Activated naive CD4-positive, alpha-beta T cell treated with anti-CD3 and anti-CD28 coated beads, Interleukin-2, amount 10 ng/mL, durations not matched to agents 7 days and 5 days (primary cell): Measurements from ENCODE around the gene TRIM56.
"Not testable (repeated sequence)": the region's sequence is repeated elsewhere in the genome, so short reads cannot be mapped to it uniquely, and the experiment has no call there.

Experiments used
- CTCF ChIA-PET: fragments of 350-600 bp; sonication (Branson Sonifier 250); formaldehyde crosslinking; loops from one replicate; lab custom pipeline; 2021; ENCODE audit warnings: antibody characterized with exemption; lab: Charles Lee
- DNase-seq: peaks from one replicate; pipeline ENCODE4 v3.0.0-alpha.2; 2020
- H3K27ac Mint-ChIP-seq: one replicate; pipeline ENCODE4 v1.8.0; 2021; ENCODE audit warnings: mild to moderate bottlenecking, moderate library complexity, mixed read lengths
- H3K27me3 Mint-ChIP-seq: one replicate; pipeline ENCODE4 v1.8.0; 2021; ENCODE audit warnings: mild to moderate bottlenecking, mixed read lengths
- H3K36me3 Mint-ChIP-seq: one replicate; pipeline ENCODE4 v1.8.0; 2021; ENCODE audit warnings: mixed read lengths
- H3K4me1 Mint-ChIP-seq: one replicate; pipeline ENCODE4 v1.8.0; 2021; ENCODE audit warnings: mixed read lengths
- H3K4me3 Mint-ChIP-seq: one replicate; pipeline ENCODE4 v1.8.0; 2021; ENCODE audit warnings: mild to moderate bottlenecking, moderate library complexity, mixed read lengths
- H3K9me3 Mint-ChIP-seq: one replicate; pipeline ENCODE4 v1.8.0; 2021; ENCODE audit warnings: mixed read lengths

The TRIM56 gene

DNA sequence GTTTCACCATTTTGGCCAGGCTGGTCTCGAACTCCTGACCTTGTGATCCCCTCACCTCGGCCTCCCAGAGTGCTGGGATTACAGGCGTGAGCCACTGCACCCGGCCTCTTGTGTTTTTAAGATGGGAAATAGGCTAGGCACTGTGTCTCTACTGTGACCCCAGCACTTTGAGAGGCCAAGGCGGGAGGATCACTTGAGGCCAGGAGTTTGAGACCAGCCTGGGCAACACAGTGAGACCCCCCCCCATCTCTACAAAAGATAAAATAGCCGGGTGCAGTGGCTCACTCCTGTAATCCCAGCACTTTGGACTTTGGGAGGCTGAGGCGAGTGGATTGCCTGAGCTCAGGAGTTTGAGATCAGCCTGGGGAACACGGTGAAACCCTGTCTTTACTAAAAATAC, 9.1 kb upstream of the TRIM56 start:
- not testable (repeated sequence) for DNase-seq, H3K36me3 Mint-ChIP-seq, H3K27ac Mint-ChIP-seq, H3K4me1 Mint-ChIP-seq, H3K9me3 Mint-ChIP-seq, H3K4me3 Mint-ChIP-seq
- CTCF ChIA-PET, result interaction anchor here (1.6 to 1.9 kb wide), 3 partner anchors 10 to 179 kb away, joined by 5 to 7 read pairs (median 6); partner anchors contain the start of gene TRIM56
- H3K27me3 Mint-ChIP-seq, result peaks cover 37% of the 10 kb centered on the region

DNA sequence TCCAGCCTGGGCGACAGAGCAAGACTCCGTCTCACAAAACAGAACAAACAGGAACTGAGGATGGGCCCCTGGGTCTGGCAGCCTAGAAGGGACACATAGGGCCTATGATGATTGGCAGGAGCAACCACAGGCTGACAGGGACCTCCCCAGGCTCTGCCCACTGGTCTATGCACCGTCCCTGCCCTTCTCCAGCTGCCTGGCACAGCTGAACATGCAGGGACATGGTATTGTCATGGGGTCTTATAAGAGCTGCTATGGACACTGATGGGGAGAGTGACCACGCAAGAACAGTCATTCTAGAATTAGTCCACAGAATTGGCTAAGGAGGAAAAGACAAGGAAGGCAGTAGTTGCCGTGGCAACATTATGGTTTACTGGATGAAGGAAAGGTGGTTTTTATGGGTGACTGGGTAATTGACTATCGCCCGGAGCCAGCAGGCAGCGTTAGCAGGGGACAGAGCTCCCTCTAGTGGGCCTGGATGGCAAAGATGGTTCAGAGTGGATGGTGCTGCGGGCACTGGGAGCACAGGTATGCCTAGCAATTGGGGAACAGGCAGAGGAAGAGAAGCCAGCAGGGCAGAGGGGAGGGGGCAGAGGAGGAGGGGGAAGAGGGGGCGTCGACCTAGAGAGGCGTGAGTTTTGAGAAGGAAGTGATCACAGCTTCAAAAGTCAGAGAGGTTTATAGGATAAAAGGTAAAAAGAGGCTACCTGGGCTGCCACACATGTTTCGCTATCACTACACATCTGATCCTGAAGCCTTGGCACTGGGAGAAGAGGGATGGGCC, 7.8 kb upstream of the TRIM56 start:
- DNase-seq, result peak; percentile 90
- H3K27ac Mint-ChIP-seq, result no peak overlapping the region
- CTCF ChIA-PET, result interaction anchor here (0.5 to 1.9 kb wide), 16 partner anchors 8 to 296 kb away, joined by 3 to 7 read pairs (median 4); partner anchors contain the start of gene TRIM56

DNA sequence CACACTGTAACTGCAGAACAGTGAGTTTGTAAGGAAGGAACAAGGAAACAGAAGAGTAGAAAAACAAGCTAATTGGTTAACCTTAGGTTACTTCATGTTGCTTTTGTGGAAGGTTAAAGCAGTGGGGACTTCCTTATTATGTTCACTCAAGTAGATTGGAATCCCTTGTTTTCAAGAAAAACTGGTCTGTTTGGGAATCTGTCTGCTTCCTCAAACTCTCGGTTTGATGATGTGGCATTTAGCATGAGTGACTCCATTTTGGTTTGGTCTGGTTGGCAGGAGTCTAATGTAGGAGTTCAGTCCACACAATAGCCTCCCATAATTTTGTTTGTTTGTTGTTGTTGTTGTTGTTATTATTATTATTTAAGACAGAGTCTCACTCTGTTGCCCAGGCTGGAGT, 3.8 kb upstream of the TRIM56 start:
- Mint-ChIP-seq H3K4me3 (no peak overlapping the region), H3K27ac (no peak overlapping the region), H3K4me1 (peaks cover 24% of the 10 kb centered on the region), H3K9me3 (no peaks in the 10 kb centered on the region), H3K36me3 (peaks cover 6% of the 10 kb centered on the region), H3K27me3 (peaks cover 23% of the 10 kb centered on the region)
- DNase-seq, result no peak
- CTCF ChIA-PET, result interaction anchor here (0.9 kb wide), 1 partner anchor 186 kb away, joined by 4 read pairs; no protein-coding TSS in a partner anchor

More for the DNA sequence above, 7.8 kb upstream of the TRIM56 start:
- Mint-ChIP-seq H3K9me3 (no peaks in the 10 kb centered on the region), H3K27me3 (peaks cover 30% of the 10 kb centered on the region), H3K4me3 (no peak overlapping the region), H3K4me1 (peaks cover 5% of the 10 kb centered on the region), H3K36me3 (no peaks in the 10 kb centered on the region)

DNA sequence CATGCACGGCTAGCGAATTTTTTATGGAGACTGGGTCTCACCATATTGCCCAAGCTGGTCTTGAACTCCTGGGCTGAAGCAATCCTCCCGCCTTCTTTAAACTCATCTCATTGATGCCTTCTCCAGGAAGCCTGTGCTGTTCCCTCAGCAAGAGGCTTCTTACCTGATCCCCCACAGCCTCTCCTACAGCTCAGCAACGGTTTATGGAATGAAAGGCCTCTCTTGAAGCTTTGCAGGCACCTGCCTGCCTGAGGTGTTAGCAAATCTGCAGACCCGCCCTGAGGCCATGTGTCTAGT, 468 bp upstream of the TRIM56 start:
- H3K9me3 Mint-ChIP-seq, result no peaks in the 10 kb centered on the region
- peaks cover 21% of the 10 kb centered on the region for H3K36me3 Mint-ChIP-seq
- CTCF ChIA-PET, result interaction anchor here (0.8 to 2.6 kb wide), 5 partner anchors 26 to 107 kb away, joined by 3 to 9 read pairs (median 3); partner anchors contain the start of gene SERPINE1
- no peak for DNase-seq
- H3K4me1 Mint-ChIP-seq, result peaks cover 38% of the 10 kb centered on the region
- H3K27me3 Mint-ChIP-seq, result peaks cover 11% of the 10 kb centered on the region
- peak overlapping the region; percentile 99 for H3K4me3 Mint-ChIP-seq
- H3K27ac Mint-ChIP-seq, result peak overlapping the region; percentile 98

DNA sequence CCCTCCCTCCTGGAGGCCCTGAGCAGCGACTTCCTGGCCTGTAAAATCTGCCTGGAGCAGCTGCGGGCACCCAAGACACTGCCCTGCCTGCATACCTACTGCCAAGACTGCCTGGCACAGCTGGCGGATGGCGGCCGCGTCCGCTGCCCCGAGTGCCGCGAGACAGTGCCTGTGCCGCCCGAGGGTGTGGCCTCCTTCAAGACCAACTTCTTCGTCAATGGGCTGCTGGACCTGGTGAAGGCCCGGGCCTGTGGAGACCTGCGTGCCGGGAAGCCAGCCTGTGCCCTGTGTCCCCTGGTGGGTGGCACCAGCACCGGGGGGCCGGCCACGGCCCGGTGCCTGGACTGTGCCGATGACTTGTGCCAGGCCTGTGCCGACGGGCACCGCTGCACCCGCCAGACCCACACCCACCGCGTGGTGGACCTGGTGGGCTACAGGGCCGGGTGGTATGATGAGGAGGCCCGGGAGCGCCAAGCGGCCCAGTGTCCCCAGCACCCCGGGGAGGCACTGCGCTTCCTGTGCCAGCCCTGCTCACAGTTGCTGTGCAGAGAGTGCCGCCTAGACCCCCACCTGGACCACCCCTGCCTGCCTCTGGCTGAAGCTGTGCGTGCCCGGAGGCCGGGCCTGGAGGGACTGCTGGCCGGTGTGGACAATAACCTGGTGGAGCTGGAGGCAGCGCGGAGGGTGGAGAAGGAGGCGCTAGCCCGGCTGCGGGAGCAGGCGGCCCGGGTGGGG, 2.2 kb downstream of the TRIM56 start:
- H3K27me3 Mint-ChIP-seq, result peaks cover 4% of the 10 kb centered on the region
- H3K4me1 Mint-ChIP-seq, result peaks cover 44% of the 10 kb centered on the region
- no peaks in the 10 kb centered on the region for H3K9me3 Mint-ChIP-seq
- no peak overlapping the region for H3K4me3 Mint-ChIP-seq
- CTCF ChIA-PET, result interaction anchor here (1.5 kb wide), 1 partner anchor 193 kb away, joined by 3 read pairs; no protein-coding TSS in a partner anchor
- peaks cover 32% of the 10 kb centered on the region for H3K36me3 Mint-ChIP-seq
- no peak overlapping the region for H3K27ac Mint-ChIP-seq
- DNase-seq, result no peak

DNA sequence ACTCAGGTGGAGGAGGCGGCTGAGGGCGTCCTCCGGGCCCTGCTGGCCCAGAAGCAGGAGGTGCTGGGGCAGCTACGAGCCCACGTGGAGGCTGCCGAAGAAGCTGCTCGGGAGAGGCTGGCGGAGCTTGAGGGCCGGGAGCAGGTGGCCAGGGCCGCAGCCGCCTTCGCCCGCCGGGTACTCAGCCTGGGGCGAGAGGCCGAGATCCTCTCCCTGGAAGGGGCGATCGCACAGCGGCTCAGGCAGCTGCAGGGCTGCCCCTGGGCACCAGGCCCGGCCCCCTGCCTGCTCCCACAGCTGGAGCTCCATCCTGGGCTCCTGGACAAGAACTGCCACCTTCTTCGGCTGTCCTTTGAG, 2.8 kb downstream of the TRIM56 start:
- no peak overlapping the region for H3K4me3 Mint-ChIP-seq
- CTCF ChIA-PET, result no interaction called here
- H3K4me1 Mint-ChIP-seq, result peaks cover 45% of the 10 kb centered on the region
- H3K27me3 Mint-ChIP-seq, result peaks cover 4% of the 10 kb centered on the region
- peaks cover 35% of the 10 kb centered on the region for H3K36me3 Mint-ChIP-seq
- H3K27ac Mint-ChIP-seq, result no peak overlapping the region
- no peaks in the 10 kb centered on the region for H3K9me3 Mint-ChIP-seq
- DNase-seq, result no peak

DNA sequence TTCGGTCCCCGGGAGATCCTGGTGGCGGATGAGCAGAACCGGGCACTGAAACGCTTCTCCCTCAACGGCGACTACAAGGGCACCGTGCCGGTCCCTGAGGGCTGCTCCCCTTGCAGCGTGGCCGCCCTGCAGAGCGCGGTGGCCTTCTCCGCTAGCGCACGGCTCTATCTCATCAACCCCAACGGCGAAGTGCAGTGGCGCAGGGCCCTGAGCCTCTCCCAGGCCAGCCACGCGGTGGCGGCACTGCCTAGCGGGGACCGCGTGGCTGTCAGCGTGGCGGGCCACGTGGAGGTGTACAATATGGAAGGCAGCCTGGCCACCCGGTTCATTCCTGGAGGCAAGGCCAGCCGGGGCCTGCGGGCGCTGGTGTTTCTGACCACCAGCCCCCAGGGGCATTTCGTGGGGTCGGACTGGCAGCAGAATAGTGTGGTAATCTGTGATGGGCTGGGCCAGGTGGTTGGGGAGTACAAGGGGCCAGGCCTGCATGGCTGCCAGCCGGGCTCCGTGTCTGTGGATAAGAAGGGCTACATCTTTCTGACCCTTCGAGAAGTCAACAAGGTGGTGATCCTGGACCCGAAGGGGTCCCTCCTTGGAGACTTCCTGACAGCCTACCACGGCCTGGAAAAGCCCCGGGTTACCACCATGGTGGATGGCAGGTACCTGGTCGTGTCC, 3.7 kb downstream of the TRIM56 start:
- CTCF ChIA-PET, result no interaction called here
- Mint-ChIP-seq H3K4me1 (peaks cover 45% of the 10 kb centered on the region), H3K9me3 (no peaks in the 10 kb centered on the region), H3K27me3 (no peaks in the 10 kb centered on the region), H3K4me3 (no peak overlapping the region), H3K36me3 (peaks cover 37% of the 10 kb centered on the region), H3K27ac (peak overlapping the region; percentile 37)
- DNase-seq, result no peak

DNA sequence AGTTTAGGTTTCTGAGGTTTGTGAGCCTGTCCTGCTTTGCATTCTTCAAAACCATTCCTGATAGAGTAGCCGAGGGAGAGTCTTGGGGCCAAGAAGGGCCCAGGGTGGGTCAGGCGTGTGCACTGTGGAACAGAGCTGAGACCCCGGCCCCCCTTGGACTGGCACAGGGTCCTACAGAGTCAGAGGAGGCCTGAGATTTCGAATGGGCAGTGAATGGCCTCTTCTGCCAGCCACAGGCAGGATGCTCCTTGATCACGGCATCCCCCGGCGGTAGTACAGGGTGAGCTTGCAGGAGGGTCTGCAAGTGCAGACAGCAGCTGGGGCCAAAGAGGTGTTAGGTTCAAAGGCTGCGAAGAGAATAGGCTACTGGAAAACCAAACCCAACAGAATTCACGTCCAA, 4.6 kb downstream of the TRIM56 start:
- CTCF ChIA-PET, result interaction anchor here (0.8 kb wide), 1 partner anchor 11 kb away, joined by 3 read pairs; no protein-coding TSS in a partner anchor
- H3K9me3 Mint-ChIP-seq, result no peaks in the 10 kb centered on the region
- H3K4me3 Mint-ChIP-seq, result no peak overlapping the region
- H3K27me3 Mint-ChIP-seq, result no peaks in the 10 kb centered on the region
- H3K27ac Mint-ChIP-seq, result peak overlapping the region; percentile 7
- DNase-seq, result no peak
- peaks cover 41% of the 10 kb centered on the region for H3K4me1 Mint-ChIP-seq
- peaks cover 39% of the 10 kb centered on the region for H3K36me3 Mint-ChIP-seq

DNA sequence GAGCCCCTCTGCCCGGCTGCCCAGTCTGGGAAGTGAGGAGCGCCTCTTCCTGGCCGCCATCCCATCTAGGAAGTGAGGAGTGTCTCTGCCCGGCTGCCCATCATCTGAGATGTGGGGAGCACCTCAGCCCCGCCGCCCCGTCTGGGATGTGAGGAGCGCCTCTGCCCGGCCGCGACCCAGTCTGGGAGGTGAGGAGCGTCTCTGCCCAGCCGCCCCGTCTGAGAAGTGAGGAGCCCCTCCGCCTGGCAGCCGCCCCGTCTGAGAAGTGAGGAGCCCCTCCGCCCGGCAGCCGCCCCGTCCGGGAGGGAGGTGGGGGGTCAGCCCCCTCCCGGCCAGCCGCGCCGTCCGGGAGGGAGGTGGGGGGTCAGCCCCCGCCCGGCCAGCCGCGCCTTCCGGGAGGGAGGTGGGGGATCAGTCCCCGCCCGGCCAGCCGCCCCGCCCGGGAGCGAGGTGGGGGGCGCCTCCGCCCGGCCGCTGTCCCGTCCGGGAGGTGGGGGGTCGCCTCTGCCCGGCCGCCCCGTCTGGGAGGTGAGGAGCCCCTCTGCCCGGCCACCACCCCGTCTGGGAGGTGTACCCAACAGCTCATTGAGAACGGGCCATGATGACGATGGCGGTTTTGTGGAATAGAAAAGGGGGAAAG, 7.1 kb downstream of the TRIM56 start:
- not testable (repeated sequence) for H3K27me3 Mint-ChIP-seq, H3K9me3 Mint-ChIP-seq, H3K27ac Mint-ChIP-seq, DNase-seq, H3K4me3 Mint-ChIP-seq
- CTCF ChIA-PET, result interaction anchor here (0.7 kb wide), 1 partner anchor 22 kb away, joined by 3 read pairs; no protein-coding TSS in a partner anchor
- H3K36me3 Mint-ChIP-seq, result peaks cover 31% of the 10 kb centered on the region
- H3K4me1 Mint-ChIP-seq, result peaks cover 18% of the 10 kb centered on the region

DNA sequence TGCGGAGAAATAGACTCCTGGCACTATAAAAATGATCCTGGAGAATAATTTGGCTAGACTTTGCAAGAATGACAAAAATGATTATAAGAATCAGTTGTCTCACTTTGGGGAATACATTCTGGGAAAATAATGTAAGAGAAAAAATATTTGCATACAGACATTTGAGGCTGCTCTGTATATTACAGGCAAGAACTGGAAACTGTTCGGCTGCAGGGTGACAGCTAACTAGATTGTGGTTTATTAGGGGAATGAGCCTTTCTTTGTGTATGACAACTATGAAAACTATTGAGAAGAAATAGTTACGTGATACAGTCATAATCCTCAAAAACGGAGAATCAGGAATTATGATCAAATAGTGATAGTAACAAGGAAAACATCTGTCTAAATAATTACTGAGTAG, 8.6 kb downstream of the TRIM56 start:
- Mint-ChIP-seq H3K4me3 (no peak overlapping the region), H3K4me1 (peaks cover 14% of the 10 kb centered on the region), H3K9me3 (no peaks in the 10 kb centered on the region), H3K27ac (no peak overlapping the region), H3K36me3 (peaks cover 27% of the 10 kb centered on the region), H3K27me3 (peaks cover 7% of the 10 kb centered on the region)
- CTCF ChIA-PET, result interaction anchor here (0.7 to 1.8 kb wide), 2 partner anchors 11 to 39 kb away, joined by 3 to 8 read pairs; no protein-coding TSS in a partner anchor
- DNase-seq, result no peak

DNA sequence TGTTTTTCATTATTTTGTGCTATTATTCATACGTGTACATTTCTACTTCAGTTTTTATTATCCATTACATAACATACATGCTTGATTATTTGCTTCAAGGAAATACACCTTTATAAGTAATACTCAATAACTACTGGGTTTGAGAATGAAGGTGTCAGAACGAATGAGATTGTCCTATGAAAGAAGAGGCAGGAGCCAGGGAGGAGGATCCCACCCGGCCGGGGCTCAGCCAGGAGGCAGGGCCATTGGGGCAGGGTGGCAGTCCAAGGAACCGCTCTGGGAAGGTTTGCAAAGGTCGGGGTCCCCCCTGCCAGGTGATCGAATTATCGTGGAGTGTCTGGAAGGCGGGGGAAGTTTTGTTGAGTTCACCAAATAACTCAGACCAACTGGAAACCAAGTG, 9.1 kb downstream of the TRIM56 start:
- no peak for DNase-seq
- H3K4me1 Mint-ChIP-seq, result peaks cover 12% of the 10 kb centered on the region
- H3K27ac Mint-ChIP-seq, result no peak overlapping the region
- peaks cover 22% of the 10 kb centered on the region for H3K36me3 Mint-ChIP-seq
- H3K27me3 Mint-ChIP-seq, result peaks cover 12% of the 10 kb centered on the region
- CTCF ChIA-PET, result interaction anchor here (0.6 to 1.8 kb wide), 8 partner anchors 9 to 196 kb away, joined by 3 to 8 read pairs (median 4); partner anchors contain the start of gene TRIM56
- H3K4me3 Mint-ChIP-seq, result no peak overlapping the region
- no peaks in the 10 kb centered on the region for H3K9me3 Mint-ChIP-seq

DNA sequence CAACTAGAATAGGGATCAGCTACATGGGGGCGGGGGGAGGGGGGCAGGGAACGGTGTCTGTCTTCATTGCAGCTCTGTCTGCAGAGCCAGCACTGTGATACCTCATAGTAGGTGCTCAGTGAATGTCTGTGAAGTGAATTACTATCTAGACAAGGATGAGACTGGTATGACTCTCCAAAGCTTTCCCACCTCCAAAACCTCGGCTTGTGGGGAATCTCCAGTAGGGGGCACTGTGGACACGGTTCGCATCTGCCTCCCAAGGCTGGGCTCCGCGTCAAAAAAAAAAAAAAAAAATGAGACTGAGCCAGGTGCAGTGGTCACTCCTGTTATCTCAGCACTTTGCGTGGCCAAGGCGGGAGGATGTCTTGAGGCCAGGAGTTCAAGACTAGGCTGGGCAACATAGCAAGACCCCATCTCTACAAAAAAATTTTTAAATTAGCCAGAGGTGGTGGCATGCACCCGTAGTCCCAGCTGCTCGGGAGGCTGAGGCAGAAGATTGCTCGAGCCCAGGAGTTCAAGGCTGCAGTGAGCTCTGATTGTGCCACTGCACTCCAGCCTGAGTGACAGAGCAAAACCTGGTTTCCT, 9.6 kb downstream of the TRIM56 start:
- Mint-ChIP-seq H3K4me1 (peaks cover 7% of the 10 kb centered on the region), H3K27ac (no peak overlapping the region), H3K9me3 (no peaks in the 10 kb centered on the region), H3K27me3 (peaks cover 17% of the 10 kb centered on the region), H3K36me3 (peaks cover 17% of the 10 kb centered on the region), H3K4me3 (no peak overlapping the region)
- CTCF ChIA-PET, result interaction anchor here (0.6 to 1.8 kb wide), 10 partner anchors 9 to 196 kb away, joined by 3 to 8 read pairs (median 4); partner anchors contain the start of gene TRIM56
- peak; percentile 49 for DNase-seq

DNA sequence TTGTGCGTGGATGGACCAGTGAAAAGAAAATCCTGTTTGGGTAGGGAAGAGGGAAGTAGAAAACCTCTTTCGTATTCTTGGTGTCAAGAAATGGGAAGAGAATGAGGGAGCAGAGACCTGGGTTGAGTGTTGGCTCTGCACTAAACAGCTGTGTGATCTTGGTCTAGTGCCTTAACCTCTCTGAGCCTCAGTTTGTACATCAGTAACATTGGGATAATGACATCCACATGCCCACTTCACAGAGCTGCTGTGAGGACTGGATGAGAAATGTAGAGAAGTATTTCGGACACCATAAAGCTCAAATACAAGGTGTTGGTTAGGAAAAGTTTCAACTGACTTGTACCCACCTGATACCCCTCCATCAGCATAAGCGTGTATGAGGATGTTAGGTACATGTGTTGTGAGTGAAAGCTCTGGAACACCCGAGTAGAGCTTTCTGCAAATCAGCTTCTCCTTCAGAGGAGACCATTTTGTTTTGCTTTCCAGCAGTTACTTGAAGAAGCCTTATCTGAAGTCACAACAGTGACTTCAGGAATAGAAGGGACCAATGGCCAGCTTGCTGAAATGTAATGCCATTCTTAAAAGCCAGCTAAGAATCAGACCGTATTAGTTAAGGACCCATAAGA, 11.2 kb downstream of the TRIM56 start:
- H3K4me3 Mint-ChIP-seq, result no peak overlapping the region
- peaks cover 32% of the 10 kb centered on the region for H3K27me3 Mint-ChIP-seq
- H3K9me3 Mint-ChIP-seq, result no peaks in the 10 kb centered on the region
- H3K4me1 Mint-ChIP-seq, result peaks cover 2% of the 10 kb centered on the region
- no peak for DNase-seq
- CTCF ChIA-PET, result interaction anchor here (1.1 to 1.5 kb wide), 3 partner anchors 19 to 60 kb away, joined by 3 to 5 read pairs (median 4); no protein-coding TSS in a partner anchor
- peaks cover 9% of the 10 kb centered on the region for H3K36me3 Mint-ChIP-seq
- no peak overlapping the region for H3K27ac Mint-ChIP-seq
